ENCODE results near the gene JMJD1C.

The JMJD1C gene

GRCh38 chr10:63458177-63458576, 7.6 kb downstream of the JMJD1C start:
- Mint-ChIP-seq H3K9me3 (no peaks in the 10 kb centered on the region), H3K36me3 (peaks cover 2% of the 10 kb centered on the region), H3K4me3 (no peak overlapping the region), H3K4me1 (peaks cover 31% of the 10 kb centered on the region), H3K27me3 (no peaks in the 10 kb centered on the region), H3K27ac (no peak overlapping the region)

GRCh38 chr10:63457594-63457993, 8.2 kb downstream of the JMJD1C start:
- Mint-ChIP-seq H3K4me1 (peaks cover 29% of the 10 kb centered on the region), H3K27me3 (no peaks in the 10 kb centered on the region), H3K27ac (no peak overlapping the region), H3K4me3 (no peak overlapping the region), H3K9me3 (no peaks in the 10 kb centered on the region), H3K36me3 (peaks cover 2% of the 10 kb centered on the region)

DNA sequence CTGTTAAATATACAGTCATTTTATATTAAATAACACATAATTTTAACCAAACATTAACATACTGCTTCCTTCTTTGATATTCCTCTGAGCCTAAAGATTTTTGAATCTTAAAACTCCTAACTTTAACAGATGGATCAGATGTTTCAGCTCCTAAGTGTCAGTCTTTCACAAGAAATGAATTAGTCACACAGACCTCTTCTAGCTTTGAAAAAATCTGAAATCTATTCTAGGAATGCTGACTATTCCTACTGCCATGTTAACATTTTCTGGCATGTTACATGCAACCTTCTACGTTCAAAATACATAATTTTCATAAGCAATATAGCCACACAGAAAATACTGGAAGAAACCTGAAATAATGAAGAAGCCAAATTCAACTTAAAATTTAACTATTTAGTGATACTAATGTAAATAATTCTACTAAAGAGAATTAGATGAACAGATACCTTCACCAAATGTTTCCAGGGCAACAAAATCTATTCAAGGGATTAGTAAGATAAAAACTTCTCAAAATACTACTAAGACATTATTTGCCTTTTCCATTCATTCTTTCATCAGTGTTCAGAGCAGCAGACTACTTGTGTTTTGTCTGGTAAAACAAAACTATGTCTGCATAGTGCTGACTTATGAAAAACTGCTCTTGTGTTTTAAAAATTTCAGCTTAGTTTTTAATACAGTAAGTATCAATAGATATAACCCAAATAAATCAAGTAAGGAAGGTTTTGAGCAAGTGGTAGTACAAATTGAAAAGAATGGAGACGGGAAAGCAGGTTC, 9.2 kb downstream of the JMJD1C start:
- H3K27me3 Mint-ChIP-seq, result no peaks in the 10 kb centered on the region
- H3K4me1 Mint-ChIP-seq, result peaks cover 27% of the 10 kb centered on the region
- H3K4me3 Mint-ChIP-seq, result no peak overlapping the region
- H3K36me3 Mint-ChIP-seq, result peaks cover 5% of the 10 kb centered on the region
- H3K9me3 Mint-ChIP-seq, result no peaks in the 10 kb centered on the region
- peak overlapping the region; percentile 57 for H3K27ac Mint-ChIP-seq

DNA sequence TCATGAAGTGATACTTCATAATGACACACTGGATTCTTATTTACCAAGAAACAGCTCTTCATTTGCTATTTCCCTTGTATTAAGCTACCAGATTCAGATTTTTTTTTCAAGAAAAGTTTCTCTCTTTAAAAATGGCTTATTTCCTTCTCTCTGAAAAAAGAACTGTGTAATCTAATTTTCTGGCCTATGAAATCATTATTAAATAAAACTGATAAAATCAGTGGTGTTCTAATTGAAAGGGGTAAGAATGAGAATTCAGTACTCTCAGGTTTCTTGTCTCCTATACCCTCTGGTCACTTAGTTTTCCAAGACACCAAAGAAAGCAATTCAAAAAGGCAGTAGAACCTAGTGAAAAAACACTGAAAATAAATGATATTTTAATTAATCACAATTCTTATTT, 10.3 kb downstream of the JMJD1C start:
- peaks cover 35% of the 10 kb centered on the region for H3K4me1 Mint-ChIP-seq
- peaks cover 7% of the 10 kb centered on the region for H3K36me3 Mint-ChIP-seq
- H3K27ac Mint-ChIP-seq, result no peak overlapping the region
- H3K4me3 Mint-ChIP-seq, result no peak overlapping the region
- H3K27me3 Mint-ChIP-seq, result no peaks in the 10 kb centered on the region
- no peaks in the 10 kb centered on the region for H3K9me3 Mint-ChIP-seq

DNA sequence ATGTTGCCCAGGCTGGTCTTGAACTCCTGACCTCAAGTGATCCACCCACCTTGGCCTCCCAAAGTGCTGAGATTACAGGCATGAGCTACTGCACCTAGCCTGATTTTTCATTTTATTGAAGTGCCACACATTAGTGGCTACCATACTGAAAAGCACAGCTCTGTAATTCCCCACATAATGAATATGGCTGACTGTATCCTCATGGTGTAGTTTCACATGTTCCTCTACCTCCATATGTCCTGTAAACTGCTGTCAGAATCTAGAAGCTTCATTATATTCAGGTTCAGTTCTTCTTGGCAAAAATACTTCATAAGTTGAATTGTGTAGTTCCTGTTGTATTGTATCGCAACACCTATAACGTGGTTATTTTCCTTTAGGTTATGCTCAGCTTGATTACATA, 11.1 kb downstream of the JMJD1C start:
- H3K27ac Mint-ChIP-seq, result no peak overlapping the region
- H3K4me1 Mint-ChIP-seq, result peaks cover 37% of the 10 kb centered on the region
- H3K36me3 Mint-ChIP-seq, result peaks cover 8% of the 10 kb centered on the region
- H3K4me3 Mint-ChIP-seq, result no peak overlapping the region
- H3K27me3 Mint-ChIP-seq, result no peaks in the 10 kb centered on the region
- no peaks in the 10 kb centered on the region for H3K9me3 Mint-ChIP-seq

DNA sequence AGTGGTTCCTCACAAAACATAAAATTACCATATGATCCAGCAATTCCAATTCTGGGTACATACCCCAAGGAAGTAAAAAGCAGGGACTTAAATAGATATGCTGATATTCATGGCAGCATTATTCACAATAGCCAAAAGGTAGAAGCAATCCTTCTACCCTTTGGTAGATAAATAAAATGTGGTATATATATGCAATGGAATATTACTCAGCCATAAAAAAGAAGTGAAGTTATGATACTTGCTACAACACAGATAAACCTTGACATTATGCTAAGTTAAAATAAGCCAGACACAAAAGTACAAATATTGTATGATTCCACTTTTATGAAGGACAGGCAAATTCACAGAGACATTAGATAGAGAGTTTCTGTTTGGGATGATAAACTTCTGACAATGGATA, 13.3 kb downstream of the JMJD1C start:
- Mint-ChIP-seq H3K4me1 (peaks cover 46% of the 10 kb centered on the region), H3K9me3 (no peaks in the 10 kb centered on the region), H3K36me3 (peaks cover 9% of the 10 kb centered on the region)

DNA sequence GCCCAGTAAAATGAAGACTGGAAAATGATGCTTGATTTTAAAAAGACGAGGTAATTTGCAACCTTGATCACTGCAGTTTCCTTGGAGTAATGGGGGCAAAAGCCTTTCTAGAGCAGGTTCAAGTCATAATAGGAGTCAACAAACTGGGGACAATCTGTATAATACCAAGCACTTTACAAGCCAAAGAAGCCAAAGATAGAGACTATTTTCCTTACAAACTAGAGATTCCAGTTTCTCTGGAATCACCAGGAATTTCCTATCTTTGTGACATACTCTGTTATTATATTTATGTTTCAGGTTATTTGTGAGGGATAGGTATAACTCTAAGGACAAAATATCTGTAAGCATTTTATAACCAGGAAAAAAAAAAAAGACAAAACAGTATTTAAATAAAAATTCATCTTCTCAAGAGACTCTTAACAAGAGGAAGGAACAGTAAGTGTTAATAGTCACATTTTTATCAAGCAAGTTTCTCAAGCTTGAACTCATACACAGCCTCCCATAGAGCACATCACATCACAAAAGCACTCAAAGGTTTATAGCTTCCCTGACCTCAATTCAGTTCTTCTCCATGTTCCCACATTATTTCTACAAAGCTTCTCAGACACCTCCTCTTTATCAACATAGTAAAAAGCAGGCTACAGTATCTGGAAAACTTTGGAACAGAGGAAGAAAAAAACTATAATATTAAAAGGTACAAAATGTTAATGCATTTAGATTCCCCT, 18.9 kb downstream of the JMJD1C start:
- Mint-ChIP-seq H3K36me3 (peaks cover 4% of the 10 kb centered on the region), H3K4me1 (peaks cover 57% of the 10 kb centered on the region), H3K4me3 (no peak overlapping the region), H3K9me3 (no peaks in the 10 kb centered on the region), H3K27ac (no peak overlapping the region), H3K27me3 (no peaks in the 10 kb centered on the region)

More for the DNA sequence above, 13.3 kb downstream of the JMJD1C start:
- H3K27me3 Mint-ChIP-seq, result no peaks in the 10 kb centered on the region
- no peak overlapping the region for H3K4me3 Mint-ChIP-seq
- no peak overlapping the region for H3K27ac Mint-ChIP-seq

DNA sequence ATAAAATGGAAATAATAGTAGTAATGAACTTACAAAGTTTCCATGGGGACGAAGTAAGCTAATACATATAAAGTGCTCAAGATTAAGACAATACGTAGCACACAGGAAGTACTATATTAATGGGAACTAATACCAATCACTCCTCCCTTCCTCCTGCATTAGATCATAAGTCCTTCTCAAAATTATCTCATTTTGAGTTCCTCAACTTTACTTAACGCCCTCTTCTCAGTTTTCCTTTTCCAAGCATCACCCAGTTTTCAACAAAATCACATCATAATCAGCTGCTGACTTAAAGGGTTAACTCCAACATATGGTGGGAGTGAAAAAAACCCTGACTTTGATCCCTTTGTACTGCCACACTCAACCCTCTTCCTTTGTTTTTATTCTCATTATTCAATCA, 24.4 kb downstream of the JMJD1C start:
- Mint-ChIP-seq H3K27me3 (no peaks in the 10 kb centered on the region), H3K4me3 (no peak overlapping the region), H3K27ac (no peak overlapping the region), H3K4me1 (peaks cover 34% of the 10 kb centered on the region), H3K9me3 (no peaks in the 10 kb centered on the region), H3K36me3 (no peaks in the 10 kb centered on the region)

- H3K27me3 Mint-ChIP-seq, result no peaks in the 10 kb centered on the region
- no peaks in the 10 kb centered on the region for H3K9me3 Mint-ChIP-seq
- no peaks in the 10 kb centered on the region for H3K36me3 Mint-ChIP-seq
- peaks cover 35% of the 10 kb centered on the region for H3K4me1 Mint-ChIP-seq
- H3K4me3 Mint-ChIP-seq, result no peak overlapping the region
- H3K27ac Mint-ChIP-seq, result no peak overlapping the region
These were observed 26.2 kb downstream of the JMJD1C start for GRCh38 chr10:63439607-63440006.

- Mint-ChIP-seq H3K36me3 (no peaks in the 10 kb centered on the region), H3K27ac (no peak overlapping the region), H3K27me3 (no peaks in the 10 kb centered on the region), H3K4me1 (peaks cover 35% of the 10 kb centered on the region), H3K4me3 (no peak overlapping the region), H3K9me3 (no peaks in the 10 kb centered on the region)
These were observed 27.0 kb downstream of the JMJD1C start for GRCh38 chr10:63438506-63439498.

DNA sequence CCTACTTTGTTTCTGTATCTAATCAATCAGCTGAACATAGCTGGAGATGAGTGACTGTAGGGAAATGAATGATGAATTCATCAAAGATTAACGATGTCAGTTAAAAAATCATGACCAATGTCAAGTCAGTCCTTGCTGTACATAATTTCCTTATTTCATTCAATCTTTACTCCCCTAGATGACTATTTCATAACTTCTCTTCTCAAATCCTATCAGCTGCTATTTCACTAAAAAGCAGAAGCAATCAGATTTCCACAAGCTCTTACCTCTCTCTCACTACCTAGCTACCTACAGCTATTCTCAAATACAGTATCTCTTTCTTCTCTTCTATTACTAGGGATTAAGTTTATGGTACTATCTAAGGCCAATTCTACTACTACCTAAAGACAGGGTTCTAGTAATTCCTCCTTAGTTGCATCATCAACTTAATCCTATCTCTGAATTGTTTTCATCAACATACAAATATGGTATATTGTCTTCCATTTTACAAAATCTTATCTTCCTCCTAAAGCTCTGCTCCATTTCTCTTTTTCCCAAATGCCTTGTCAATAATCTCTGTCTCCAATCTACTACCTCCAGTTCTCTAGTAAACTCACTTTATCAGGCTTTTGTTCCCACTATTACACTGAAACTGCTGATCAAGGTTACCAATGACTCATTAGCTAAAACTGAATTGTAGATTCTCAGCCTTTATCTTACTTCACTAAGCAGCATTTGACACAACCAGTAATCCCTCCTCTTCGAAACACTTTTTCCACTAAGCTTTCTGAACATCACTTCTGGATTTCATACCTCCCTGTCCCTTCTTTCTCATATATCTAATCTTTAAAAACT, 28.4 kb downstream of the JMJD1C start:
- Mint-ChIP-seq H3K9me3 (no peaks in the 10 kb centered on the region), H3K4me1 (peaks cover 27% of the 10 kb centered on the region), H3K27me3 (no peaks in the 10 kb centered on the region), H3K4me3 (no peak overlapping the region), H3K36me3 (no peaks in the 10 kb centered on the region), H3K27ac (no peak overlapping the region)

GRCh38 chr10:63436225-63436624, 29.6 kb downstream of the JMJD1C start:
- Mint-ChIP-seq H3K9me3 (no peaks in the 10 kb centered on the region), H3K27me3 (no peaks in the 10 kb centered on the region), H3K36me3 (peaks cover 6% of the 10 kb centered on the region), H3K4me1 (peaks cover 25% of the 10 kb centered on the region), H3K27ac (no peak overlapping the region), H3K4me3 (no peak overlapping the region)

DNA sequence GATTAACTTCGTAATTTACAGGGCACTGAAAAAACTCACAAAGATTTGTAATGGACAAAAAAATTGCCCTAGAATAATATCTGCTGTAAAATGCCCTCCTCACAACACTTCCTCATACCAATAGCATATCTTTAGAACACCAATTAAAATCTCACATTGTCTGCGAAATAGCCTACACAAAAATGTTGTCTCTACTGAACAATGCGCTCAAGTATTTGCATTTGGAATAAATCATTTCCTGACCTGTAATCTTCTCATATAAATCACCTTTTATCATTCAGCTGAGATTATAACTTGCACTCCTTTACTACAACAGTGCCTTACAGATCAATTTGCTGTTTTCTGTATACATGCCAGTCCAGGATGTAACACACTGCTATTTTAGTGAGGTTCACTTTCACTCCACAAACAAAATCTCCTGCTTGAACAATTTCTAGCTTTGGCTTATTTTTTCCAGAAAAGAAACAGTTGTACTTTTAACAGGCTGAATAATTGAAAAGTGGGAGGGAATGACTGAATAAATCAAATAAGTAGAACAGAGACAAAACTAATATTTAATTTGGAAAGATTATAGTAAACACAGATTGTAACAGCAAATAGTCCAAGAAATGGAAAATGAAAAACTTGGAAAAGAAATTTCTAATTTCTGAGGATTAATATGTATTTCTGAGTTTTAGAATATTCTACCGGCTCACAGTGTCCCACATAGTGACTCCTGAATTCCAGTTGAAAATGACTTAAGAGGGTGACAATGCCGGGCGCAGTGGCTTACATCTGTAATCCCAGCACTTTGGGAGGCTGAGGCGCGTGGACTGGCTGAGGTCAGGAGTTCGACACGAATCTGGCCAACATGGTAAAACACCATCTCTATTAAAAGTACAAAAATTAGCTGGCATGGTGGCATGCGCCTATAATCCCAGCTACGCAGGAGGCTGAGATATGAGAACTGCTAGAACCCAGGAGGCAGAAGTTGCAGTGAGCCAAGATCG, 30.6 kb downstream of the JMJD1C start:
- H3K4me3 Mint-ChIP-seq, result no peak overlapping the region
- no peaks in the 10 kb centered on the region for H3K9me3 Mint-ChIP-seq
- peak overlapping the region; percentile 9 for H3K27ac Mint-ChIP-seq
- H3K27me3 Mint-ChIP-seq, result no peaks in the 10 kb centered on the region
- H3K4me1 Mint-ChIP-seq, result peaks cover 25% of the 10 kb centered on the region
- H3K36me3 Mint-ChIP-seq, result peaks cover 6% of the 10 kb centered on the region

Data from activated naive CD4-positive, alpha-beta T cell treated with anti-CD3 and anti-CD28 coated beads, Interleukin-2, amount 50 U/mL, for 24 hours (primary cell).